T-helper 2 cell treated with Interferon-gamma antibody and Interleukin-4, amounts not matched to agents 5 μg/mL and 100 μg/mL, for 36 hours (primary cell): ENCODE results near the gene TRIM17.

ENCODE experiments used
- DNase-seq: peaks from one replicate; pipeline ENCODE4 v3.0.0; 2021; ENCODE audit warnings: low spot score
- H3K27ac Mint-ChIP-seq: one replicate; pipeline ENCODE4 v1.8.0; 2021; ENCODE audit warnings: mild to moderate bottlenecking, mixed read lengths
- H3K27me3 Mint-ChIP-seq: one replicate; pipeline ENCODE4 v1.8.0; 2021; ENCODE audit warnings: low read depth, mixed read lengths
- H3K36me3 Mint-ChIP-seq: one replicate; pipeline ENCODE4 v1.8.0; 2021; ENCODE audit warnings: low read depth, mixed read lengths
- H3K4me1 Mint-ChIP-seq: one replicate; pipeline ENCODE4 v1.8.0; 2021; ENCODE audit warnings: low read depth, mixed read lengths
- H3K4me3 Mint-ChIP-seq: one replicate; pipeline ENCODE4 v1.8.0; 2022; ENCODE audit warnings: mild to moderate bottlenecking, moderate library complexity, mixed read lengths
- H3K9me3 Mint-ChIP-seq: one replicate; pipeline ENCODE4 v1.8.0; 2021; ENCODE audit warnings: mixed read lengths

The TRIM17 gene

DNA sequence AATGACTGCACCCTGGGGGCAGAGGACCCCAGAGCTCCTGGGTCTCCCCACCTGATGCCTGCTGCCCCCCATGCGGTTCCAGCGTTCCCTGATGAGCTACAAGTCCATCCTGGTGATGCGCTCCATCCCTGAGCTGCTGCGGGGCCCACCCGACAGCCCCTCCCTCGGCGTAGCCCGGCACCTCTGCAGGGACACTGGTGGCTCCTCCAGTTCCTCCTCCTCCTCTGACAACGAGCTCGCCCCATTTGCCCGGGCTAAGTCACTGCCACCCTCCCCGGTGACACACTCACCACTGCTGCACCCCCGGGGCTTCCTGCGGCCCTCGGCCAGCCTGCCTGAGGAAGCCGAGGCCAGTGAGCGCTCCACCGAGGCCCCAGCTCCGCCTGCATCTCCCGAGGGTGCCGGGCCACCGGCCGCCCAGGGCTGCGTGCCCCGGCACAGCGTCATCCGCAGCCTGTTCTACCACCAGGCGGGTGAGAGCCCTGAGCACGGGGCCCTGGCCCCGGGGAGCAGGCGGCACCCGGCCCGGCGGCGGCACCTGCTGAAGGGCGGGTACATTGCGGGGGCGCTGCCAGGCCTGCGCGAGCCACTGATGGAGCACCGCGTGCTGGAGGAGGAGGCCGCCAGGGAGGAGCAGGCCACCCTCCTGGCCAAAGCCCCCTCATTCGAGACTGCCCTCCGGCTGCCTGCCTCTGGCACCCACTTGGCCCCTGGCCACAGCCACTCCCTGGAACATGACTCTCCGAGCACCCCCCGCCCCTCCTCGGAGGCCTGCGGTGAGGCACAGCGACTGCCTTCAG lies 45.5 kb downstream of the TRIM17 start:
- no peak for DNase-seq

DNA sequence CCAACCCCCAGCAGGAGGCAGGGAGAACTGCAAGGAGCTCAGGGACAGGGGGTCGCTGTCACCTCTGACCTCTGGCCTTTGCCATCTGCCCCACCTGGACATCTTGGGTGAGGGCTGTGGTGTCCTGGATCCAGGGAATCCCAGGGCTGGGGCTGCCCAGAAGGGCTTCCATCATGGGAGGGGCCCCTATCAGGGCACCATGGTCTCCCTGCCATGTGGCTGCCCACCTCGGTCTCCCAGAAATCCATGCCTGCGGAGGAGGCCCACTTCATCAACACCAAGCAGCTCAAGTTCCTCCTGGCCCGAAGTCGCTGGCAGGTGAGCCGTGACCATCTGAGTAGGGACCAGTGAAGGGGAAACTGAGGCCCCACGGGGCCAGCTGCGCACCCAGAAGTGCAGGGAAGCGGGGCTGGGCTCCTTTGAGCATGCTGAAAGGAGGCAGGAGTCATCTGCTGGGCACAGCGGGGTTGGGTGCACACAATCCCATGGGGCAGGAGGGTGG lies 46.2 kb downstream of the TRIM17 start:
- Mint-ChIP-seq H3K9me3 (no peaks in the 10 kb centered on the region), H3K36me3 (no peaks in the 10 kb centered on the region), H3K27ac (no peak overlapping the region), H3K27me3 (no peaks in the 10 kb centered on the region), H3K4me3 (no peak overlapping the region), H3K4me1 (no peaks in the 10 kb centered on the region)
- no peak for DNase-seq

More for the DNA sequence above, 45.5 kb downstream of the TRIM17 start:
- no peak overlapping the region for H3K4me3 Mint-ChIP-seq
- H3K4me1 Mint-ChIP-seq, result no peaks in the 10 kb centered on the region
- H3K27me3 Mint-ChIP-seq, result no peaks in the 10 kb centered on the region
- no peaks in the 10 kb centered on the region for H3K36me3 Mint-ChIP-seq
- H3K27ac Mint-ChIP-seq, result no peak overlapping the region
- no peaks in the 10 kb centered on the region for H3K9me3 Mint-ChIP-seq

DNA sequence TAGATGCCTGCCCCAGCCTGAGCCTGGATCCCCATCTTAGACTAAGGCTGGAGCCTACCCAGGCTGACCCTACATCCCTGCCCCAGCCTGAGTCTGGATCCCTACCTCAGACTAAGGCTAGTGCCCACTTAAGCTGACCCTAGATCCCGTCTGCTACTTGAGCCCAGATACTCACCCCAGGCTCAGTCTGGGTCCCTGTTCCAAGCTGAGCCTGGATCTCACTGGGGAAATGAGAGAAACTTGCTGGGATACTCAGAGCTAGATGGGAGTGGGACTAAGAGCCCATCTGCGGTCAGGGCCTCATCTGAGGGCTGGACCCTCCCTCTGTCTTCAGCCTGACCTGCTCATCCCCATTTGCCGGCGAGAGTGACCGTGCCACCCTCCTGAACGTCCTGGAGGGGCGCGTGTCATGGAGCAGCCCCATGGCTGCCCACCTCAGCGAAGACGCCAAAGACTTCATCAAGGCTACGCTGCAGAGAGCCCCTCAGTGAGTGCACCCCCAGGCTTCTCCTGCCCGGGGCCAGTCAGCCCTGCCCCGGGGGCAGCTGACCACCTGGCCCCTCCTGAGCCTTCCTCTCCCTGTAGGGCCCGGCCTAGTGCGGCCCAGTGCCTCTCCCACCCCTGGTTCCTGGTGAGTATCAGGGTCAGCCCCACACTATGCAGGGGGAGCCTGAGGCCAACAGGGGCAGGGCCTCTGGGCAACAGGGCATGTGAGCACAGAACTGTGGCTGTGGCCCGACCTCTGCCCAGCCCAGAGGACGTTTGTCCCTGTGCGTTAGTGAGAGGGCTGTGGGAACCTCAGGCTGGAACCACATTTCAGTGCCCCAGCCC lies 46.8 kb downstream of the TRIM17 start:
- Mint-ChIP-seq H3K4me3 (no peak overlapping the region), H3K36me3 (no peaks in the 10 kb centered on the region), H3K4me1 (no peaks in the 10 kb centered on the region), H3K9me3 (no peaks in the 10 kb centered on the region), H3K27me3 (no peaks in the 10 kb centered on the region), H3K27ac (no peak overlapping the region)
- no peak for DNase-seq

DNA sequence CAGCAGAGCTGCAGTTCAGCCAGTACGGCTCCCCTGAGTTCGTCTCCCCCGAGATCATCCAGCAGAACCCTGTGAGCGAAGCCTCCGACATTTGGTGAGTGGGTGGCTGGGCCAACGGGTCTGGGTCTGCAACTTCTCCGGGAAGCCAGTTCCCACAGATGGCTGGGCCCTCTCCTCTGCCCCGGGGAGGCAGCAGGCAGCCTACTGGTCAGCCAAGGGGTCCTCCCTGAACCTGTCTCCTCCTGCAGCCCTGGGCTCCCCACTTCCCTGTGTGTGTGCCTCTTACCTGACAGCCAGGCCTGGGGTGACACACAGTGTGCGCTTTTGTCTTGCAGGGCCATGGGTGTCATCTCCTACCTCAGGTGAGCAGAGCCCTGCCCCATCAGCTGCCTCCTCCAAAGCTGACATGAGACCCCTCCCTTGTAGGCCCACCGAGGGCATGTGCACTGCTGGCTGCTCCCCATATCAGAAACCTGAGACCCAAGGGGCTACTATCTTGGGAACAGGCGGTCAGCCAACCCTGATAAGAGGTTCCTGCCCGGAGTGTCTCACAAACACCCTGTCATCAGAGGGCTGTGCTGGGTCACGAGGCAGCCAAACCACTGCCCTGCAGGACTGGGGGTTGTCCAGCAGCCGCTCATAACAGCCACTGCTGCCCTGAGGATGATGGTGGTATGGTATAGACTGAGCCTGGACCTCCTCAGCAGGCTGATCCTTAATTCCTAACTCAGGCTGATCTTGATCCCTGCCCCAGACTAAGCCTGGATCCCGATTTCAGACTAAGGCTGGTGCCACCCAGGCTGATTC lies 47.7 kb downstream of the TRIM17 start:
- no peak for DNase-seq
- Mint-ChIP-seq H3K9me3 (no peaks in the 10 kb centered on the region), H3K27me3 (no peaks in the 10 kb centered on the region), H3K4me1 (no peaks in the 10 kb centered on the region), H3K36me3 (no peaks in the 10 kb centered on the region), H3K27ac (no peak overlapping the region), H3K4me3 (no peak overlapping the region)

DNA sequence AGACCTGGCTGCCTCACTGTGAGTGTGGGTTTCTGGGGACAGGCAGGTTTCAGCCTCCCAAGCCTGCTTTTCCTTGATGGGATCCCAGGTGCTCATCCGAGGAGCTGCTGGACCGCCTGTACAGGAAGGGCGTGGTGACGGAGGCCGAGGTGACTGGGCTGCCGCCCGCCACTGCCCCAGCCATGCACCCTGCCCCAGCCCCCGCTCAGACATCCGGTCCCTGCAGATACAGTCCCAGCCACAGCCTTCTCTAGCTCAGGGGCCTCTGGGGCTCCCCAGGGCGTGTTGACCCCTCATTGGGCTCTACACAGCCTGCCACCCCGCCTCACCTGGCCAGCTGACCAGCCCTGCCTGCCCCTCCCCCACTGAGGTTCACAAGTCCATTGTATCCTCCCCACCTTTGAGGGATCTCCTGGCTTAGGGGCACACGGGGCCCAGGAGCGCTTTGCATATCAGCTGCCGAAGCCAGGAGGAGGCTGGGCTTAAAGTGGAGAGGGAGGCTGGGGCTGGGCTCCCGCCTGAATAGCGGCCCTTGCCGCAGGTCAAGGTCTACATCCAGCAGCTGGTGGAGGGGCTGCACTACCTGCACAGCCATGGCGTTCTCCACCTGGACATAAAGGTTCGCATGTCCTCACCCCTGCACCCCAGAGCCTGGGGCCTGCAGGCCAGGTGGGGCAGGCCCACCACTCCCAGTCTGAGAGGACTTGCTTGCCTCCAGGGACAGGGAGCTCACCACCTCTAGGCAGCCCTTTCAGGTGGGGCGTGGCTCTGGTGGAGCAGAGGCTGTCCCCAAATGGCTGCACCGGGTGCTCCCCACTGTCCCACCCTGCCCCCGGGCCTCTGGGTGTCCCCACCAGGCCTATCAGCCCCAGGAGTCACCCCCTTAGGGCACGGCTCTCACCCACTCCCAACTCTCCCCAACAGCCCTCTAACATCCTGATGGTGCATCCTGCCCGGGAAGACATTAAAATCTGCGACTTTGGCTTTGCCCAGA lies 48.6 kb downstream of the TRIM17 start:
- no peaks in the 10 kb centered on the region for H3K36me3 Mint-ChIP-seq
- H3K4me3 Mint-ChIP-seq, result no peak overlapping the region
- no peaks in the 10 kb centered on the region for H3K4me1 Mint-ChIP-seq
- H3K27me3 Mint-ChIP-seq, result no peaks in the 10 kb centered on the region
- no peak overlapping the region for H3K27ac Mint-ChIP-seq
- H3K9me3 Mint-ChIP-seq, result no peaks in the 10 kb centered on the region
- DNase-seq, result no peak

DNA sequence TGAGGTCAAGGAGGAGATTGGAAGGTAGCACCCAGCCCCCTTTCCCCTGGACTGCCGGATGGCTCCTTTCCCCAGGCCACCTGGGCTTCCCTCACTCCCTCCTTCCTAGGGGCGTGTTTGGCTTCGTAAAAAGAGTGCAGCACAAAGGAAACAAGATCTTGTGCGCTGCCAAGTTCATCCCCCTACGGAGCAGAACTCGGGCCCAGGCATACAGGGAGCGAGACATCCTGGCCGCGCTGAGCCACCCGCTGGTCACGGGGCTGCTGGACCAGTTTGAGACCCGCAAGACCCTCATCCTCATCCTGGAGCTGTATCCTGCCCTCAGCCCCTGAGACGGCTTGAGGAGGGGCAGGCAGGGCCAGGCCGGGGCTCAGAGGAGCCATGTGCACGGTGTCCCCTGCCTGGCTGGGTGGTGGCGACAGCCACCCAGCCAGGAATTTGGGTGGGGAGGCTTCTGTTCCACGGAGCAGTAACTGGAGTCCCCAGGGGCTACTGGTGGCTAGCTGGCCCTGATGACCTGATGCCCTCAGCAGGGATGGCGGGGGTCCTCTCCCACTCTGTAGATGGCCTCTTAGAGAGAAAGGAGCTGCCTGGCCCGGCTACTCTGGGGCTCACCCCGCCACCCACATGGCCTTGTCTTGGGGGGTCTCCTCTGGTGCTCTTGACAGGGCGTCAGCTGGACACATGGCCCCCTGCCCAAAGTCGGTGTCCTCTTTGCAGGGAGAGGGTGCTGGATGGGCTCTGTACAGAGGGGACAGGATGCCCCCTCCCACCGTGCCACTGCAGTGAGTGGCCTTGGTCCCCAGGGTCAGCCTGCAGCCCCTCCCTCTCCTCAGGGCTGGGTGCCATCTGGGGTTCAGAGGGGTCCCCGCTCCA lies 49.6 kb downstream of the TRIM17 start:
- Mint-ChIP-seq H3K27ac (no peak overlapping the region), H3K36me3 (no peaks in the 10 kb centered on the region), H3K9me3 (no peaks in the 10 kb centered on the region), H3K27me3 (no peaks in the 10 kb centered on the region), H3K4me1 (no peaks in the 10 kb centered on the region), H3K4me3 (no peak overlapping the region)
- DNase-seq, result no peak

DNA sequence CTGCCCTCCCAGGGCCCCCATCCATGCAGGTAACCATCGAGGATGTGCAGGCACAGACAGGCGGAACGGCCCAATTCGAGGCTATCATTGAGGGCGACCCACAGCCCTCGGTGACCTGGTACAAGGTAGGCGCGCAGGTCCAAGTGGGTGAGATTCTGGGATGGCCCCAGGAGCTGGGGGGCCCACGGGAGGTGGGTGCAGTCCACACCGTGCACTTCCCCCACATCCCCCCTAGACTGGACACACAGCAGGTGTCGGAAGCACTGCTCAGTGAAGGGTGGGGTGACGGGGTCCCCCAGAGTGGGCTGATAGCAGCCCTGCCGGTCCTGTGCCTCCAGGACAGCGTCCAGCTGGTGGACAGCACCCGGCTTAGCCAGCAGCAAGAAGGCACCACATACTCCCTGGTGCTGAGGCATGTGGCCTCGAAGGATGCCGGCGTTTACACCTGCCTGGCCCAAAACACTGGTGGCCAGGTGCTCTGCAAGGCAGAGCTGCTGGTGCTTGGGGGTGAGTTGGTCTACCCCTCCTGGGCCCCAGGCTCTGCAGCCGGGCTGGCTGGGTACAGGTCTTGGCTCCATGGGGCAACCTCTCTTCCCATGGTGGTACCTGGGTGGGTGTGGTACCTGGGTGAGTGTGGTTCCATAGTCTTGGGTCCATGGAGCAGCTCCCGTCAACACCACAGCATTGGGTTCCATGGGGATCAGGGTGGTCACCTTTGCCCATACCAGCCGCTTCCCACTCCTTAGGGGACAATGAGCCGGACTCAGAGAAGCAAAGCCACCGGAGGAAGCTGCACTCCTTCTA lies 50.4 kb downstream of the TRIM17 start:
- H3K27me3 Mint-ChIP-seq, result no peaks in the 10 kb centered on the region
- H3K9me3 Mint-ChIP-seq, result no peaks in the 10 kb centered on the region
- no peak for DNase-seq
- H3K4me1 Mint-ChIP-seq, result no peaks in the 10 kb centered on the region
- no peaks in the 10 kb centered on the region for H3K36me3 Mint-ChIP-seq
- H3K4me3 Mint-ChIP-seq, result no peak overlapping the region
- H3K27ac Mint-ChIP-seq, result no peak overlapping the region

DNA sequence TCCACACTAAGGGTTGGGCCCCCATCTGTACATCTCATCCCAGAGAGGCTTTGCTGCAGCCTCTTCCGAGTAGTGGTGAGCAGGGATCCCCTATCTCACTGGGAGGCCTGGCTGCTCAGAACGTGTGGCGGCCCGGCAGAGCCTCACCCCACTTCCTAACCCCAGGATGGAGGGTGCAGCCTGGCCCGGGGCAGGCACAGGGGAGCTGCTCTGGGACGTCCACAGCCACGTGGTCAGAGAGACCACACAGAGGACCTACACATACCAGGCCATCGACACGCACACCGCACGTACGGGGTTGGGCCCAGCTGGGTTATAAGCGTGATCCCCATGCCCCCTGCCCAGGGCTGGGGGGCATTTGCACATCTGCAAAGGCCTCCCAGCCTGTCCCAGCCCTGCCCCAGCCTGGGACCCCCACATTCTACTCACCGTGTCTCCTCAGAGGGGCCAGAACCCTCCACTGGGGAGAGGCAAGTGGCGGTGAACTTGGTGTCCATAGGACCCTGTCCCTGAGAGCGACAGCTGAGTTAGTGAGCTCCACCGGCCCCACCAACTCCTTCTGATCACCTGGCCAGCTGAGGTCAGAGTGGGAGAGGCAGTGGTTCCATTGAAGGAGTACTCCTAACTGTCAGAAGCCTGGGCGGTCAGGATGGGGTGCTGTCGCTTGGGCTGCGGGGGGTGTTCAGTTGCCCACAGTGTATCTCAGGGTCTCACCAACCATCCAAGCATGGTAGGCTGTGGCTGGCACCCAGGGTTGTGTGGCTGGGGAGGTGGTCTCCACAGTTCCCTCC lies 51.2 kb downstream of the TRIM17 start:
- H3K4me3 Mint-ChIP-seq, result no peak overlapping the region
- H3K36me3 Mint-ChIP-seq, result no peaks in the 10 kb centered on the region
- no peaks in the 10 kb centered on the region for H3K27me3 Mint-ChIP-seq
- no peak for DNase-seq
- H3K27ac Mint-ChIP-seq, result no peak overlapping the region
- H3K9me3 Mint-ChIP-seq, result no peaks in the 10 kb centered on the region
- no peaks in the 10 kb centered on the region for H3K4me1 Mint-ChIP-seq

DNA sequence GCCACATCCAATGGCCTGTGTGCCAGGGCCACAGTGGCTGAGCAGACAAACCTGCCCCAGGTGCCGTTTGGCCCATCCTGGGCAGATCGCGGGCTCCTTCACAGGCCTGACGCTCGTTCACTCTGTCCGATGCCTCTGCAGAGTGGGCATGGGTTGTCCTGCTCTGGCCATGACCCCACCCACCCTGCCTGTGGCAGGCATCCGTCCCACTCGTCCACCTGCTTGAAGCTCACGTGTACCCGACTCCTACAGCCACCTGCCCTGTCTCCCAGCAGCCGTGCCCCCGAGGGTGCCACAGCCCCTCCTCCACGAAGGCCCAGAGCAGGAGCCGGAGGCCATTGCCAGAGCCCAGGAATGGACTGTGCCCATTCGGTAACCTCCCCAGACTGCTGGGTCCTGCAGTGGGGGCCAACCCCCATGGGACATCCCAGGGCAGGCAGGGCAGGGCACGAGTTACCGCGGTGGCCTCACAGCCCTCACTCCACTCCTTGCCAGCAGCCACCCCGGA lies 51.9 kb downstream of the TRIM17 start:
- no peak for DNase-seq
- no peak overlapping the region for H3K4me3 Mint-ChIP-seq
- no peaks in the 10 kb centered on the region for H3K36me3 Mint-ChIP-seq

DNA sequence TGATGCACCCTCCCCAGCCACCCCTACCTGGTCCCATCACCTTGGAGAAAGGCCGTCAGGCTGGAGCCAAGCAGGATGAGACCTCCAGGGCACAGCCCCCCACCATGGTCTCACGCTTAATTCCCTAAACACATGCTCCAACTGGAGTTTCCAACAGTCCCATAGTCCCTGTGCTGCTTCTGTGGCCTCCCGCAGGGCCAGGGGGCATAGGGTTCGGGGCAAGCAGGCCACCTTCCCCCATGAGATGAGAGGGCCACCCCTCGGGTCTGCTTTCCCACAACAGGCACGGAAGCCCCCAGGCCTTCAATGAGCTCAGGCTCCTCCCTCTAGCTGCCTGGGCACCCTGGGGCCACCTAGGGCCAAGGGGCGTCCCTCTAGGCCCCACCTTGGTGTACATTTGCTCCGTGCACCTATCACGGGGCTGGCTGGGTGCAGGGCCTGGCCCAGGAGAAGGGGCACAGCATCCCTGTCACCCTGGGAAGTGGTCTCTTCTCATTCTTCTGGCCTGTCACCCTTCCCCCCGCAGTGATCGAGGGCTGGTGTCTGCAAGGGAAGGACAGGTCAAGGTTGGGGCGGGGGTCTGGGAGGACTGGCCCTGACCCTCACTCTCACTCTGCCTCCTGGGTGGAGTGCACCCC lies 52.5 kb downstream of the TRIM17 start:
- Mint-ChIP-seq H3K4me1 (no peaks in the 10 kb centered on the region), H3K27me3 (no peaks in the 10 kb centered on the region), H3K36me3 (no peaks in the 10 kb centered on the region), H3K27ac (no peak overlapping the region), H3K9me3 (no peaks in the 10 kb centered on the region), H3K4me3 (no peak overlapping the region)
- DNase-seq, result no peak

More for the DNA sequence above, 51.9 kb downstream of the TRIM17 start:
- H3K27me3 Mint-ChIP-seq, result no peaks in the 10 kb centered on the region
- no peak overlapping the region for H3K27ac Mint-ChIP-seq
- H3K4me1 Mint-ChIP-seq, result no peaks in the 10 kb centered on the region
- H3K9me3 Mint-ChIP-seq, result no peaks in the 10 kb centered on the region

DNA sequence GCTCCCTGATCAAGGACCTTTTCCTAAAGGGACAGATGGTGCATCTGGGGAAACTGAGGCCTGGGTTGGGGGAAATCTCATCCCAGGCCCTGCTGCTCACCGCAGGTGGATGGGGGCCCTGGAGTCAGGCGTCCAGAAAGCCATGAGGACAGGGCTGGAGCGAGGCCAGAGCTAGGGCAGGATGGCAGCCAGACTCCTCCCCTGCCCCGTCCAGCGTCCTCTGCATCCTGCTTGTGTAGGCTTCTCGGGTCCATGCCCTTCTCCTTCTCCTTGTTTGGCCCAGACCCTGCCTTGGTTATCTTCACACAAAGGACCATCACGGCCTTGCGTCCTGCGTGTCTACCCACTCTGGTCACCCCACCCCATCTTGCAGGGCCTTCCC lies 53.0 kb downstream of the TRIM17 start:
- DNase-seq, result no peak
- H3K9me3 Mint-ChIP-seq, result no peaks in the 10 kb centered on the region
- H3K27me3 Mint-ChIP-seq, result no peaks in the 10 kb centered on the region
- H3K4me3 Mint-ChIP-seq, result no peak overlapping the region
- no peaks in the 10 kb centered on the region for H3K4me1 Mint-ChIP-seq
- H3K36me3 Mint-ChIP-seq, result no peaks in the 10 kb centered on the region
- H3K27ac Mint-ChIP-seq, result no peak overlapping the region
